Ascending aorta (tissue), 2 donors: ENCODE results near the gene CYB5R3. TPM values are rescaled to one million over a fixed set of nuclear protein-coding genes. Genes with fewer than 3 reads are reported as not detected.

Experiments
- DNase-seq, 2 donors: peaks; one replicate each; pipeline ENCODE4 v3.0.0-alpha.2; 2019; ENCODE audit warnings: low spot score in 2 of 2
- H3K27ac ChIP-seq, 2 donors: fragments of 200-600 bp; sonication (generic); one replicate each; pipeline ENCODE4 v1.5.1; 2016 to 2017; ENCODE audit warnings: mild to moderate bottlenecking in 1 of 2
- H3K27me3 ChIP-seq: fragments of 200-600 bp; sonication (generic); one replicate; pipeline ENCODE4 v1.5.1; 2017
- H3K36me3 ChIP-seq, 2 donors: fragments of 200-600 bp; sonication (generic); one replicate each; pipeline ENCODE4 v1.5.1; 2016
- H3K4me1 ChIP-seq, 2 donors: fragments of 200-600 bp; sonication (generic); one replicate each; pipeline ENCODE4 v1.5.1; 2016 to 2017; ENCODE audit warnings: mild to moderate bottlenecking in 1 of 2
- H3K4me3 ChIP-seq, 2 donors: fragments of 200-600 bp; sonication (generic); one replicate each; pipeline ENCODE4 v1.5.1; 2016 to 2017; ENCODE audit warnings: mild to moderate bottlenecking in 1 of 2
- H3K9me3 ChIP-seq, 2 donors: fragments of 200-600 bp; sonication (generic); one replicate each; pipeline ENCODE4 v1.5.1; 2016
- CTCF ChIP-seq, 3 experiments: fragments of 200-600 bp in 2 of 3; fragments of 450-650 bp in 1 of 3; sonication (generic) in 2 of 3; IDR thresholded peaks; one replicate each; pipeline ENCODE4 v1.5.1; 2016 to 2019; ENCODE audit warnings: antibody characterized with exemption in 3 of 3, mild to moderate bottlenecking in 1 of 3, moderate library complexity in 1 of 3
- intact Hi-C: fragments of 100-400 bp; cut with DNase I; formaldehyde crosslinking; loops from one replicate; pipeline ENCODE4 v1.15.1; 2023
- total RNA-seq: library from RNA; depleted of rRNA; stranded (reverse); fragments of >200 nt; gene quantifications from one replicate; pipeline ENCODE4 v1.1.0, GENCODE V29; 2016

Gene CYB5R3
- total RNA-seq, 1 donor from 2014 or later, result 455 TPM

- Histone ChIP-seq H3K4me3 (no peak overlapping the region), H3K4me1 (peaks cover 3 to 15% of the 10 kb centered on the region in 2 donors), H3K27ac (no peak overlapping the region), H3K36me3 (peaks cover 80 to 96% of the 10 kb centered on the region in 2 donors), H3K27me3 (no peaks in the 10 kb centered on the region), H3K9me3 (no peaks in the 10 kb centered on the region)
- no peak for DNase-seq
- intact Hi-C loops, result no loop called here
- no peak for TF ChIP-seq CTCF (IDR thresholded peaks at IDR 0.05)
Measured at GRCh38 chr22:42626951-42627625, 22.1 kb downstream of the CYB5R3 start.

- no peak for TF ChIP-seq CTCF (IDR thresholded peaks at IDR 0.05)
- no peak for DNase-seq
- Histone ChIP-seq H3K4me3 (no peak overlapping the region), H3K27ac (no peak overlapping the region), H3K9me3 (no peaks in the 10 kb centered on the region), H3K4me1 (peaks cover 7 to 15% of the 10 kb centered on the region in 2 donors), H3K36me3 (peaks cover 73 to 90% of the 10 kb centered on the region in 2 donors), H3K27me3 (no peaks in the 10 kb centered on the region)
- intact Hi-C loops, result no loop called here
Measured at GRCh38 chr22:42626431-42626830, 22.8 kb downstream of the CYB5R3 start.

GRCh38 chr22:42625416-42625815 is 23.8 kb downstream of the CYB5R3 start:
- Histone ChIP-seq H3K4me3 (no peak overlapping the region), H3K36me3 (peaks cover 63 to 80% of the 10 kb centered on the region in 2 donors), H3K4me1 (peaks cover 11 to 19% of the 10 kb centered on the region in 2 donors), H3K9me3 (no peaks in the 10 kb centered on the region), H3K27me3 (no peaks in the 10 kb centered on the region), H3K27ac (no peak overlapping the region)
- no peak for TF ChIP-seq CTCF (IDR thresholded peaks at IDR 0.05)
- intact Hi-C loops, result no loop called here
- no peak for DNase-seq

GRCh38 chr22:42624551-42625106 is 24.6 kb downstream of the CYB5R3 start:
- intact Hi-C loops, result no loop called here
- Histone ChIP-seq H3K27ac (peak overlapping the region; percentile 85), H3K4me1 (peaks cover 11 to 24% of the 10 kb centered on the region in 2 donors), H3K4me3 (no peak overlapping the region), H3K9me3 (no peaks in the 10 kb centered on the region), H3K36me3 (peaks cover 62 to 76% of the 10 kb centered on the region in 2 donors), H3K27me3 (no peaks in the 10 kb centered on the region)
- no peak for DNase-seq
- TF ChIP-seq CTCF (IDR thresholded peaks at IDR 0.05), result no peak

- peaks cover 61 to 76% of the 10 kb centered on the region in 2 donors for H3K36me3 ChIP-seq
Measured at GRCh38 chr22:42623756-42624441, 25.3 kb downstream of the CYB5R3 start.

More at GRCh38 chr22:42623756-42624441, 25.3 kb downstream of the CYB5R3 start:
- no peaks in the 10 kb centered on the region for H3K27me3 ChIP-seq
- peak overlapping the region; percentile 85 for H3K27ac ChIP-seq
- no peak for DNase-seq
- intact Hi-C loops, result no loop called here
- H3K4me3 ChIP-seq, result no peak overlapping the region
- no peak for TF ChIP-seq CTCF (IDR thresholded peaks at IDR 0.05)
- H3K9me3 ChIP-seq, result no peaks in the 10 kb centered on the region
- peaks cover 11 to 24% of the 10 kb centered on the region in 2 donors for H3K4me1 ChIP-seq
